WTC11 (cell line): ENCODE data around the gene CCDC178. TPM values are rescaled to one million over a fixed set of nuclear protein-coding genes. Genes with fewer than 3 reads are reported as not detected.

Experiments used
- ATAC-seq: fragments of 200-7000 bp; cut with Tn5 transposase; 2 replicates; pipeline ENCODE4 v1.10.0; 2021; ENCODE audit warnings: mild to moderate bottlenecking, moderate library complexity
- CTCF ChIA-PET: fragments of 300-600 bp; sonication (Branson Sonifier 250); formaldehyde crosslinking; loops from one replicate; lab custom pipeline; 2021; ENCODE audit warnings: antibody characterized with exemption; lab: Charles Lee
- POLR2A ChIA-PET: fragments of 350-600 bp; sonication (Branson Sonifier 250); formaldehyde crosslinking; loops from one replicate; lab custom pipeline; 2021; ENCODE audit warnings: antibody characterized with exemption; lab: Charles Lee
- DNase-seq: peaks from one replicate; pipeline ENCODE4 v3.0.0; 2021; ENCODE audit warnings: low spot score
- H3K27ac Mint-ChIP-seq: 2 replicates; pipeline ENCODE4 v1.8.0; 2021; ENCODE audit warnings: mixed read lengths
- H3K27me3 Mint-ChIP-seq: 2 replicates; pipeline ENCODE4 v1.8.0; 2021; ENCODE audit warnings: low read depth, mild to moderate bottlenecking, moderate library complexity, mixed read lengths
- H3K36me3 Mint-ChIP-seq: 2 replicates; pipeline ENCODE4 v1.8.0; 2021; ENCODE audit warnings: mixed read lengths
- H3K4me1 Mint-ChIP-seq: 2 replicates; pipeline ENCODE4 v1.8.0; 2022; ENCODE audit warnings: mixed read lengths
- H3K4me3 Mint-ChIP-seq: 2 replicates; pipeline ENCODE4 v1.8.0; 2021; ENCODE audit warnings: mild to moderate bottlenecking, moderate library complexity, mixed read lengths
- H3K9me3 Mint-ChIP-seq: 2 replicates; pipeline ENCODE4 v1.8.0; 2021; ENCODE audit warnings: mixed read lengths
- AR ChIP-seq: fragments of 250-450 bp; sonication (Bioruptor Pico); IDR thresholded peaks from 2 replicates; pipeline ENCODE4 v1.9.0; 2021; ENCODE audit warnings: mild to moderate bottlenecking
- ATF1 ChIP-seq: sonication (generic); formaldehyde crosslinking; IDR thresholded peaks from 2 replicates; pipeline ENCODE4 v1.8.1; 2023; ENCODE audit warnings: mild to moderate bottlenecking, moderate library complexity, missing genetic modification reagents
- ATF2 ChIP-seq: sonication (generic); formaldehyde crosslinking; IDR thresholded peaks from 2 replicates; pipeline ENCODE4 v1.8.1; 2022; ENCODE audit warnings: low read depth, missing genetic modification reagents, borderline replicate concordance
- ATF6 ChIP-seq: sonication (generic); formaldehyde crosslinking; IDR thresholded peaks from 2 replicates; pipeline ENCODE4 v1.8.1; 2023; ENCODE audit warnings: mild to moderate bottlenecking, missing genetic modification reagents
- CDX4 ChIP-seq: fragments of 250-450 bp; sonication (Bioruptor Pico); IDR thresholded peaks from 2 replicates; pipeline ENCODE4 v1.9.0; 2021; ENCODE audit warnings: moderate library complexity, mild to moderate bottlenecking, inconsistent platforms, borderline replicate concordance
- CREM ChIP-seq: sonication (generic); formaldehyde crosslinking; IDR thresholded peaks from 2 replicates; pipeline ENCODE4 v1.8.1; 2022; ENCODE audit warnings: mild to moderate bottlenecking, missing genetic modification reagents, moderate library complexity
- E2F5 ChIP-seq: sonication (generic); formaldehyde crosslinking; IDR thresholded peaks from 2 replicates; pipeline ENCODE4 v1.8.1; 2022; ENCODE audit warnings: mild to moderate bottlenecking, moderate library complexity, missing genetic modification reagents
- EMX1 ChIP-seq: fragments of 250-450 bp; sonication (Bioruptor Pico); IDR thresholded peaks from 2 replicates; pipeline ENCODE4 v1.8.0; 2021; ENCODE audit warnings: mild to moderate bottlenecking
- ERG ChIP-seq: fragments of 250-450 bp; sonication (Bioruptor Pico); IDR thresholded peaks from 2 replicates; pipeline ENCODE4 v1.8.0; 2021; ENCODE audit warnings: mild to moderate bottlenecking
- FOXK1 ChIP-seq: sonication (generic); formaldehyde crosslinking; IDR thresholded peaks from 2 replicates; pipeline ENCODE4 v1.8.0; 2022; ENCODE audit warnings: mild to moderate bottlenecking, moderate library complexity, missing genetic modification reagents
- GRHL2 ChIP-seq: fragments of 250-450 bp; sonication (Bioruptor Pico); IDR thresholded peaks from 2 replicates; pipeline ENCODE4 v1.8.0; 2022; ENCODE audit warnings: mild to moderate bottlenecking, moderate library complexity; ENCODE audit not compliant: insufficient replicate concordance, severe bottlenecking
- GTF2I ChIP-seq: fragments of 250-450 bp; sonication (Bioruptor Pico); conservative IDR thresholded peaks from 2 replicates; pipeline ENCODE4 v1.4.0; 2021; ENCODE audit warnings: mild to moderate bottlenecking
- NR1H2 ChIP-seq: sonication (generic); formaldehyde crosslinking; IDR thresholded peaks from 2 replicates; pipeline ENCODE4 v1.9.0; 2021; ENCODE audit warnings: mild to moderate bottlenecking, moderate library complexity, missing genetic modification reagents
- TP53 ChIP-seq: sonication (generic); formaldehyde crosslinking; IDR thresholded peaks from 2 replicates; pipeline ENCODE4 v1.8.1; 2023; ENCODE audit warnings: mild to moderate bottlenecking, missing genetic modification reagents
- USF1 ChIP-seq: sonication (generic); formaldehyde crosslinking; IDR thresholded peaks from 2 replicates; pipeline ENCODE4 v1.8.0; 2022; ENCODE audit warnings: mild to moderate bottlenecking, missing genetic modification reagents
- ZNF219 ChIP-seq: sonication (generic); formaldehyde crosslinking; IDR thresholded peaks from 2 replicates; pipeline ENCODE4 v1.8.0; 2023; ENCODE audit warnings: missing genetic modification reagents, mild to moderate bottlenecking, borderline replicate concordance
- ZNF317 ChIP-seq: sonication (generic); formaldehyde crosslinking; IDR thresholded peaks from 2 replicates; pipeline ENCODE4 v1.8.1; 2023; ENCODE audit warnings: low read depth, mild to moderate bottlenecking, moderate library complexity, missing genetic modification reagents, borderline replicate concordance
- ZNF396 ChIP-seq: fragments of 250-450 bp; sonication (Bioruptor Pico); IDR thresholded peaks from 2 replicates; pipeline ENCODE4 v1.8.0; 2021; ENCODE audit warnings: mild to moderate bottlenecking, moderate library complexity, borderline replicate concordance
- ZNF425 ChIP-seq: fragments of 250-450 bp; sonication (Bioruptor Pico); conservative IDR thresholded peaks from 2 replicates; pipeline ENCODE4 v1.9.0; 2021; ENCODE audit warnings: mild to moderate bottlenecking
- ZNF671 ChIP-seq: fragments of 250-450 bp; sonication (Bioruptor Pico); IDR thresholded peaks from 2 replicates; pipeline ENCODE4 v1.8.0; 2021; ENCODE audit warnings: mild to moderate bottlenecking
- total RNA-seq: library from RNA; stranded (reverse); gene quantifications from 3 replicates; pipeline ENCODE4 v1.2.3, GENCODE V29; 2021

Gene CCDC178
- total RNA-seq, 1 experiment from 2014 or later, result 0.20 TPM

GRCh38 chr18:32968248-32968647 lies 472.3 kb downstream of the CCDC178 start (continued):
- TF ChIP-seq EMX1 (no peak), ATF6 (CRISPR knock-in tag) (no peak), ATF1 (CRISPR knock-in tag) (no peak), CDX4 (CRISPR knock-in tag) (no peak)

- H3K4me1 Mint-ChIP-seq, result no peaks in the 10 kb centered on the region
- CTCF ChIA-PET, result interaction anchor here (1.4 kb wide), 1 partner anchor 36 kb away, joined by 3 read pairs; no protein-coding TSS in a partner anchor
- no peak for TF ChIP-seq USF1 (CRISPR knock-in tag)
- TF ChIP-seq ZNF219, result no peak
- no peak for TF ChIP-seq CREM (CRISPR knock-in tag)
- TF ChIP-seq ZNF671, result no peak
- TF ChIP-seq E2F5, result no peak
- no peak for TF ChIP-seq ZNF425 (CRISPR knock-in tag)
- TF ChIP-seq GRHL2, result no peak
- no peak for TF ChIP-seq NR1H2 (CRISPR knock-in tag)
- TF ChIP-seq ZNF396 (CRISPR knock-in tag), result no peak
- no peak for TF ChIP-seq ATF2
- TF ChIP-seq TP53 (CRISPR knock-in tag), result no peak
- no peak for TF ChIP-seq EMX1
- no peak for TF ChIP-seq ZNF317 (CRISPR knock-in tag)
- TF ChIP-seq GTF2I (CRISPR knock-in tag), result no peak
- TF ChIP-seq AR (CRISPR knock-in tag), result no peak
- no peak for TF ChIP-seq ERG
- no peak for TF ChIP-seq FOXK1 (CRISPR knock-in tag)
- ATAC-seq (no peak), DNase-seq (no peak)
- H3K36me3 Mint-ChIP-seq, result no peaks in the 10 kb centered on the region
- H3K9me3 Mint-ChIP-seq, result peaks cover 1% of the 10 kb centered on the region; the same call in 1 of the 2 replicates
- H3K27me3 Mint-ChIP-seq, result no peaks in the 10 kb centered on the region
- POLR2A ChIA-PET, result no interaction called here
- no peak overlapping the region for H3K4me3 Mint-ChIP-seq
- H3K27ac Mint-ChIP-seq, result no peak overlapping the region
These were observed 474.4 kb downstream of the CCDC178 start for GRCh38 chr18:32966141-32966540.
